DMS 273 (cell line): ENCODE data around the gene SNRNP70.
A peak's percentile ranks its signal among the peaks of the same experiment; 100 is the strongest.
"Not testable (repeated sequence)": the region's sequence is repeated elsewhere in the genome, so short reads cannot be mapped to it uniquely, and the experiment has no call there.

ENCODE experiments used
- DNase-seq: peaks from one replicate; lab custom pipeline; 2025; ENCODE audit not compliant: unreplicated experiment; lab: John Stamatoyannopoulos, UW

The SNRNP70 gene, protein sequence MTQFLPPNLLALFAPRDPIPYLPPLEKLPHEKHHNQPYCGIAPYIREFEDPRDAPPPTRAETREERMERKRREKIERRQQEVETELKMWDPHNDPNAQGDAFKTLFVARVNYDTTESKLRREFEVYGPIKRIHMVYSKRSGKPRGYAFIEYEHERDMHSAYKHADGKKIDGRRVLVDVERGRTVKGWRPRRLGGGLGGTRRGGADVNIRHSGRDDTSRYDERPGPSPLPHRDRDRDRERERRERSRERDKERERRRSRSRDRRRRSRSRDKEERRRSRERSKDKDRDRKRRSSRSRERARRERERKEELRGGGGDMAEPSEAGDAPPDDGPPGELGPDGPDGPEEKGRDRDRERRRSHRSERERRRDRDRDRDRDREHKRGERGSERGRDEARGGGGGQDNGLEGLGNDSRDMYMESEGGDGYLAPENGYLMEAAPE

DNA sequence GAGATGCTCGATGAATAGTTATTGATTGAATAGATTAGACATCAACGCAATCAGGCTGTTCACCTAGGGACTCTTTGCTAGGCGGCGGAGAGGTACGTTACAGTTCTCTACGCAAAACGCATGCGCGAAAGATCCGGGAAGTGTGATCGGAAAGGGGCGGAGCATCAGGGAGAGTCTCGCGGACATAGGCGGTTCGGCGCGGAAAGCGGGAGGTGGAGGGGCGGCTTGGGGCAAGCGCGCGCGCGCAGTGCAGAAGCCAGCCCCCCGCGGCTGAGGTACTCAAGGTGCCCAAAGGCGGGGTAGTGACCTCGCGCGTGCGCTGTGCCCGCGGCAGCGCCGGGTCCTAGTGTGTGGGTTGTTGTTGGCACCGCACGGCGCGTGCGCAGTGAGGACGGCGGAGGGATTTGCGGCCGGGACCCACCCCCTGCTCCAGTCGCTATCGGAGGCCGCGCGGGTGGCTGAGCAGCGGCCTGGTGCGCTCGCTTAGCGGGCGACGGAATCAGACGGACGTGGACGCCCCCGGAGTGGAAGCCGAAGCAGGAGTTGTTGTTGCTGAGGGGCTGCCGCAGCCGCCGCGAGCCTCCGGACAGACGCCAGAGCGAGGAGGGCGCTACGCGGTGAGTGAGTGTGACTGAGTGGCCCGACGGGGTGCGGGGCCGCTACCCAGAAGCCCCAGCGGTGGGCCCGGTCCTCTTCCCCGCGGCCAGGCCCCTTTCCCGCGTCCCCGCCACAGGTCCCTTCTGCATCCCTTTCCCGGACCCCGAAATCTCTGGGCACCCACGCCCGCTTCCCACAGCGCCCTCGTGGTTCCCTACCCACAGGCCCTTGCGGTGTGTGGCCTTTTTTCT, at the start of gene SNRNP70:
SNRNP70 (plus strand) TSS at position 432 of the 848 bp plus-strand sequence. CDS start 964 bp downstream, outside the sequence.
- peak; percentile 100 for DNase-seq

DNA sequence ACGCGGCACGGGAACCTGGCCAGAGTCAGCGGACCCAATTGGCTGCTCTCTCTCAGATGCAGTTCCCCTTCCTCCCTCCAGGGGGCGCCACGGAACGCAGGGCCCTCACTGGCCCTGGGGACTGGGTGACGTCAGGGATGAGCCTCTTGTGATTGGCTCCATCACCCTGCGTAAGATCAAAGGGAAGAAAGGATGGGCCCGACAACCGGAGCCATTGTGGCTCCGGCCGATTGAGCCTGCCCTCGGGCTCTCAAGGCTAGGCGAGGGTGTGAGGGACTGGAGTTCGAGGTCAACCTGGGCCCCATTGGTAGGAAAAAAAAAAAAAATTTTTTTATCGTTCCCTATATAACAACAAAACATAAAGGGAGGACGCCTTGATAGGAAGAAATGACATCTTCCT, 48.4 kb upstream of the SNRNP70 start, which contains the start of gene CGB1:
CGB1 (minus strand) TSS at position 81 of the 400 bp plus-strand sequence. CDS start 184 bp downstream, outside the sequence.
- DNase-seq, result peak; percentile 79

DNA sequence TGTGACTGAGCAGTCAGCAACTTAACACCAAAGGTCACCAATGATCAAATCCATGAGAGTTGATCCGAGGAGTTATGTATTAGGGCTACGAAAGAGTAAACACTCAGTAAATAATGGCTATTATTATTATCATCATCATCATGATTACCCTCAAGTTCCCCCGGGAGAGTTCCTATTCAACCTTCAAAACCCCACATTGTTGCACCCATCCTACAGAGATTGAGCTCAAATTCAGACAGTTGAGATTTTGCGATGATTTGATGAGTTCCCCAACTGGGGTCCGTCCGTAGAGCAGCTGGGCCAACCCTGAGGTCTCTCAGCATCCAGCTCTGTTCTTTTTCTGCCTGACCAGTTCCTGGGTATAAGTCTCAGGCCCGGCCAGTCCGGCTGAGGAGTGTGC, 47.1 kb upstream of the SNRNP70 start:
- DNase-seq, result not testable (repeated sequence)

DNA sequence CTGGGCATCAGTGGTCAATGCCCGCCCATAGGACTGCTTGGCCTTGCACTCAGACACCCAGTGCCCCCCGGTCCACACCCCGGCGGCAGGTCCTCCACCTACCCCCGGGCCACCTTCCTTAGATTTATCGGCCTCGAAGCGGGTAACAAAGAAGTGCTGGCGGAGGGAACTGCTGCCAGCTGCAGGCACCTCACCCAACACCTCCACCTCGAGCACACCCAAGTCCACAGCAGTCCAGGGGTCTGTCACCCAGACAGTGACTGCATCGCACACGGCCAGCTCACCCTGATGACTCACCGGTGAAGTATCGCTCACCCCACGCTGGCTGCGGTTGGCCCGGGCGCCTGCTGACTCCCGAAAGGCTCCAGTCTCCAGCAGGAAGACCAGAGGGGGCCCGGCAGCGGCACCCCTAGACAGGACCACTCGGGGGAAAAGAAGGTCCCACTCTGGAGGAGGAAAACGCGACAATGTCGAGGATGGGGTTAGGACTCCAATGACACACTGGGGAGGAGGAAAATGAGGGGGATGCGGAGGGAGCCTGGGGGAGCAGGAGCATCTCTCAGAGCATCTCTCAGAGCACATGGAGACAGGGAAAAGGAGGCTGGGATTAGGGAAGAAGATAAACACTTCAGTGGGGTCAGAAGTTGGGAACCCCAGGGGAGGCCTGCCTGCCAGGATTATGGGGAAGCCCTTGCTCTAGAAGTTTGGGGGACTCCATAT, 46.5 kb upstream of the SNRNP70 start:
- DNase-seq, result not testable (repeated sequence)

DNA sequence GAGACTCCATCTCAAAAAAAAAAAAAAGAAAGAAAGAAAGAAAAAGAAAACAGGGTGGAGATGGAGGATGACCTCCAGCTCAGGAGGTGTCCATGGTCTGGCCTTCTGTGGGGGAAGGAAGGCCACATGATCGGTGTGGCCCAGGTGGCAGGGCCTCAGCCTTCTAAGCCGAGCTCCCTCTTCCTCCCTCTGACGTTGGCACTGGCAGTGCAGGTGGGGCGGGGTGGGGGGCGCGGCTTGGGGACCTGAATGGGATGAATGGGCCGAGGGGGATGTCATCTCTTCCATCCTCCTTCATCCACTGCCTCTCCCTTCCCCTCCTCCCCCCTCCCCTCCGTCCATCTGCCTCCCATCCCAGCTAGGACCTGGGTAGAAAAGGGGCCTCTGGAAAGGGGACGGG, 45.5 kb upstream of the SNRNP70 start:
- not testable (repeated sequence) for DNase-seq

DNA sequence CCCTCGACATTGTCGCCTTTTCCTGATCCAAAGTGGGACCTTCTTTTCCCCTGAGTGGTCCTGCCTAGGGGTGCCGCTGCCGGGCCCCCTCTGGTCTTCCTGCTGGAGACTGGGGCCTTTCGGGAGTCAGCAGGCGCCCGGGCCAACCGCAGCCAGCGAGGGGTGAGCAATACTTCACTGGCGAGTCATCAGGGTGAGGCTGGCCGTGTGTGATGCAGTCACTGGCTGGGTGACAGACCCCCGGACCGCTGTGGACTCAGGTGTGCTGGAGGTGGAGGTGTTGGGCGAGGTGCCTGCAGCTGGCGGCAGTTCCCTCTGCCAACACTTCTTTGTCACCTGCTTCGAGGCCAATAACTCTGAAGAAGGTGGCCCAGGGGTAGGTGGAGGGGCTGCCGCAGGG, 43.1 kb upstream of the SNRNP70 start:
- DNase-seq, result no peak

DNA sequence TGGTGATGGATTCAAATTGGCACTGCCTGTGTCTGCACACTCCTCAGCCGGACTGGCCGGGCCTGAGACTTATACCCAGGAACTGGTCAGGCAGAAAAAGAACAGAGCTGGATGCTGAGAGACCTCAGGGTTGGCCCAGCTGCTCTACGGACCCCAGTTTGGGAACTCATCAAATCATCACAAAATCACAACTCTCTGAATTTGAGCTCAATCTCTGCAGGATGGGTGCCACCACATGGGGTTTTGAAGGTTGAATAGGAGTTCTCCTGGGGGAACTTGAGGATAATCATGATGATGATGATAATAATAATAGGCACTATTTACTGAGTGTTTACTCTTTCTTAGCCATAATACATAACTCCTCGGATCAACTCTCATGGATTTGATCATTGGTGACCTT, 42.6 kb upstream of the SNRNP70 start:
- DNase-seq, result not testable (repeated sequence)

DNA sequence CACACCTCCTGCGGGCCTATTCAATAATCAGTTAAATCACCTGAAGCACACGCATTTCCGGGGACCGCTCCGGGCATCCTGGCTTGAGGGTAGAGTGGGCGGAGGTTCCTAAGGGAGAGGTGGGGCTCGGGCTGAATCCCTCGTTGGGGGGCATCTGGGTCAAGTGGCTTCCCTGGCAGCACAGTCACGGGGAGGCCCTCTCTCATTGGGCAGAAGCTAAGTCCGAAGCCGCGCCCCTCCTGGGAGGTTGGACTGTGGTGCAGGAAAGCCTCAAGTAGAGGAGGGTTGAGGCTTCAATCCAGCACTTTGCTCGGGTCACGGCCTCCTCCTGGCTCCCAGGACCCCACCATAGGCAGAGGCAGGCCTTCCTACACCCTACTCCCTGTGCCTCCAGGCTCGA, 41.7 kb upstream of the SNRNP70 start, which contains the start of gene CGB5:
CGB5 (plus strand) TSS at position 301 of the 400 bp plus-strand sequence. CDS start 362 bp downstream, outside the sequence.
- DNase-seq, result not testable (repeated sequence)

DNA sequence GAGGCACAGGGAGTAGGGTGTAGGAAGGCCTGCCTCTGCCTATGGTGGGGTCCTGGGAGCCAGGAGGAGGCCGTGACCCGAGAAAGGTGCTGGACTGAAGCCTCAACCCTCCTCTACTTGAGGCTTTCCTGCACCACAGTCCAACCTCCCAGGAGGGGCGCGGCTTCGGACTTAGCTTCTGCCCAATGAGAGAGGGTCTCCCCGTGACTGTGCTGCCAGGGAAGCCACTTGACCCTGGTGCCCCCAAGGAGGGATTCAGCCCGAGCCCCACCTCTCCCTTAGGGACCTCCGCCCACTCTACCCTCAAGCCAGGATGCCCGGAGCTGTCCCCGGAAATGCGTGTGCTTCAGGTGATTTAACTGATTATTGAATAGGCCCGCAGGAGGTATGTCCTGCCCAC, 36.2 kb upstream of the SNRNP70 start, which contains the start of gene CGB8:
CGB8 (minus strand) TSS at position 101 of the 400 bp plus-strand sequence. CDS start 372 bp downstream, outside the sequence.
- DNase-seq, result not testable (repeated sequence)

DNA sequence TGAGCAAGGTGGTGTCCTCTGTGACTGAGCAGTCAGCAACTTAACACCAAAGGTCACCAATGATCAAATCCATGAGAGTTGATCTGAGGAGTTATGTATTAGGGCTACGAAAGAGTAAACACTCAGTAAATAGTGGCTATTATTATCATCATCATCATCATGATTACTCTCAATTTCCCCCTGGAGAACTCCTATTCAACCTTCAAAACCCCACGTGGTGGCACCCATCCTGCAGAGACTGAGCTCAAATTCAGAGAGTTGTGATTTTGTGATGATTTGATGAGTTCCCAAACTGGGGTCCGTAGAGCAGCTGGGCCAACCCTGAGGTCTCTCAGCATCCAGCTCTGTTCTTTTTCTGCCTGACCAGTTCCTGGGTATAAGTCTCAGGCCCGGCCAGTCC, 35.4 kb upstream of the SNRNP70 start:
- DNase-seq, result not testable (repeated sequence)

DNA sequence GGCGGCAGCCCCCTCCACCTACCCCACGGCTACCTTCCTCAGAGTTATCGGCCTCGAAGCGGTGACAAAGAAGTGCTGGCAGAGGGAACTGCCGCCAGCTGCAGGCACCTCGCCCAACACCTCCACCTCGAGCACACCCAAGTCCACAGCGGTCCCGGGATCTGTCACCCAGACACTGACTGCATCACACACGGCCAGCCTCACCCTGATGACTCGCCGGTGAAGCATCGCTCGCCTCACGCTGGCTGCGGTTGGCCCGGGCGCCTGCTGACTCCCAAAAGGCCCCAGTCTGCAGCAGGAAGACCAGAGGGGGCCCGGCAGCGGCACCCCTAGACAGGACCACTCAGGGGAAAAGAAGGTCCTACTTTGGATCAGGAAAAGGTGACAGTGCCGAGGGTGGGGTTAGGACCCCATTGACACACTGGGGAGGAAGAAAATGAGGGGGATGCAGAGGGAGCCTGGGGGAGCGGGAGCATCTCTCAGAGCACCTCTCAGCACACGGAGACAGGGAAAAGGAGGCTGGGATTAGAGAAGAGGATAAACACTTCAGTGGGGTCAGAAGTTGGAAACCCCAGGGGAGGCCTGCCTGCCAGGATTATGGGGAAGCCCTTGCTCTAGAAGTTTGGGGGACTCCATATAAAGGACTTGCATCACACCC, 34.7 kb upstream of the SNRNP70 start:
- not testable (repeated sequence) for DNase-seq

DNA sequence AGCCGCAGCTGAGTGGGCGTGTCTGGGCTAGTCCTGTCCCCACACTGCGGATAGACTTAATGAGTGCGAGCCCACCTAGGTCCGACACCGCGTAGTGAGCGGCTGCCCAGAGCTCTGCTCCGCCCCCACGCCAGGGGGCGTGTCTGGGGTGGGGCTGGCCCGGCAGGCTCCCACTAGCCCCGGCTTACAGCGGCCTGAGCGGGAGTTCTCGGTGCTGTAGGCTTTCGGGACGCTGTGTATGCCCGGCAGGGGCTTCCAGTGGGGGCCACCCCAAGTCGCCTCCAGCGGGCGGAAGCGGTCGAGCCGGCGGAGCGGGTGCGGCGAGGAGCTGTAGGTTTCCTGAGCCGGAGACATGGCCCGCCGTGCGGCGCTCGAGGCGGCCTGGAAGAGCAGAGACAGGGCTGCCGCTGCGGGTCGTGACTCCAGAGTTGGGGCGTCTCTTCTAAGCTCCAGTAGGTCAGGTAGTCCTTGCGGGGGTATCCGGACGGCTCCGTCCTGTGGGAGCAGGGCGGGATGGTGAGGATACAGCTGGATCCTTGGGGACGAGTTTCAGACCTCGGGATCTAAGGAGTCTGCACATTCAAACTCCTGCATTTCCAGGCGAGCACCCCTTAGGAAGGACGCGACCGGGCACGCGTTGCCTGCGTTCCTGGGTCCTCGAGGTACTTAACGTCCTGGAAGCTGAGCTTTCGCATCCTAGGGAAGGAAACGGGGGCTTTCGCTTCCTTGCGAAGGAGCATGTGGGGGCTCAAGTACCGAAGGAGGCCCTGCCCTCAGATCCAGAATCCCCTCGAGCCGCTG, 28.9 kb upstream of the SNRNP70 start:
- peak; percentile 79 for DNase-seq

DNA sequence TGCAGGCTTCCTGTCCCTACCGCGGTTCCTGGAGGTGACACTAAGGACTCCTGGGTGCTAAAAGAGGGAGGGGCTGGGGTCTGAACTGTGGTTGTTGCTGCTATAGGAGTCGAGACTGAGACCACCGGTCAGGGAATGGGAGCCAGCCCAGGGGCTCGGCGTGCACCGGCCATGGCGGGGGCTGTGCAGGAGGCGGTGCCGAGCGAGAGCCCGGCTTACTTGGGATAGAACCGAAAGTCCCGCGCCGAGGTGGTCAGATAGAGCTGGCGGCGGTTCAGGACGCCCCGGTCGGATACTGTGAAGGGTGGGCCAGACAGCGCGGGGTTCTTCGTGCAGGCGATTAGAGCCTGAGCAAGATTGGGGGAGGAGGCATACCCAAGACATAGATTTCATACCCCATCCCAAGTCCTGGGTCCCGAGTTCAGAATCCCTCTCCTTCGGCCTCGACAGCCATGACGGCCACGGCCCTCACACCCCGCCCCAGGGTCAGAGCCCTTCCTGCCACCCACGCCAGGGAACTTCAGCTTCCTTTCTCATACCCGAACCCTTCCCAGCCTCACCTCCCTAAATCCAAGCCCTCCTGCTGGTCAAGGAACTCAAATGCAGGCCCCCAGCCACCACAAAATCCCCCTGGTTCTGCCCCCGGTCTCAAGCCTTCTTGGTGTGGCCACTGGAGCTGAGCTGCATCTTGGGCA, 28.2 kb upstream of the SNRNP70 start:
- not testable (repeated sequence) for DNase-seq

DNA sequence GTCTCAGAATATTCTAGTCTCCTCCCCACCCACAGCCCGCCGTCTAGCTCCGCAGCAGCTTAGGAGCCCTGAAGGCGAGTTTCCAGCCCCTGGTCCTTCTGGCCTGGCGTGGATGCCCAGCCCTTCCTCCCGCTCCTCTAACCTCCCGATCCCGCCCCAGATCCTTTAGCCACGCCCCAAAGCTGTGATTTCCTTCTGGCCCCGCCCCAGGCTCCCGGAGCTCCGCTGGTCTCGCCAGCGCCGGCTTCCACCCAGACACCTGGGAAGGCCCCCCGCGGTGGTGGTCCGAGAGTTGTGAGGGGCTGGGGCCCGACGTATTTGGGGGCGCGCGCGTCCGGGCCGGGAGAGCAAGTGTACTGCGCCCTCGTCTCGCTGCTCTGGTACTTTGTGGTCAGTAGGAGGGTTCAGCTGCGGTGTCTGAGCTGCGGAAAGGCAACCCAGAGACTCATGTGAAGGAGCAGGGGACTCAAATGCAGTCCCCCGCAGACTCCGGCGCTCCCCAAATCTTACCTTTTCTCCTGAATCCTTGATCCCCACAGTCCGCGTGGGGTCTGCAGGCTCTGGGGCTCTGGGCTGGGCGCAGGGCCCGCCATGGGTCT, 27.5 kb upstream of the SNRNP70 start, which contains the start of gene CGB7:
CGB7 (minus strand) TSS at position 114 of the 599 bp plus-strand sequence. CDS start 2,374 bp downstream, outside the sequence.
- peak; percentile 73 for DNase-seq

DNA sequence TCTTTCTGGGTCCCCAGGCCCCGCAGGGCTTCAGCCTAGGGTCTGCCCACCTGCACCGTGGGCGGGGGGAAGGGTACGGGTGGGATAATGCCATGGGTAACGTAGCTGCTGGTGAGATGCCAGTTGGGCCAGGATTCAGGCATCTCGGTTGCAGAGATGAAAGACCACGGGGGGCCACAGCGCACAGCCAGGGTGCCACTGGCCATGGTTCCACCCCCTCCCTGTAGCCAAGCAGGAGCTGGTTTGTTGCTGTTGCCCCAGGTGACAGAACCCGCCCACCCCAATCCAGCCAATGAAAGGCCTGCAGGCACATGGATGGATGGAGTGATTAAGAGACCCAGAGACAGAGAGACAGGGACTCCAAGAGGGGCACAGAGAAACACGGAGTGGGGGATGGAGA, 26.7 kb upstream of the SNRNP70 start:
- peak; percentile 61 for DNase-seq

DNA sequence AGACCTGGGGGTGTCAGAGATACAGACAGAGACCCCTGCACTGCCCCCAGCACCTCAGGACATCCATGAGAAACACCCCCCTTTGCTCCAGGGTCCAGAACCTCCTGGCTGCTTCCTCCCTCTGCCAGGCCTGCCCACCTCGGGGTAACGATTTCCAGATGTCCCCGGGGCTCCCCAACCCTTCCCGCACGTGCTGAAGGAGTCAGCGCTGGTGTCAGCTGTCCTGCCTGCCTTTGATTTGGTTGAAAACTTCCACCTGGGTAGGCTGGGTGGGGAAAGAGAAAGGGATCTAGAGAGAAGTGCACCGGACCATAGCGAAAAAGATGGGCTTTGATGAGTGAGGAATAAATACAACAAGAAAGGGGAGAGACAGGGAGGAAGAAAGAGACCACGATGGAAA, 26.2 kb upstream of the SNRNP70 start:
- DNase-seq, result no peak

DNA sequence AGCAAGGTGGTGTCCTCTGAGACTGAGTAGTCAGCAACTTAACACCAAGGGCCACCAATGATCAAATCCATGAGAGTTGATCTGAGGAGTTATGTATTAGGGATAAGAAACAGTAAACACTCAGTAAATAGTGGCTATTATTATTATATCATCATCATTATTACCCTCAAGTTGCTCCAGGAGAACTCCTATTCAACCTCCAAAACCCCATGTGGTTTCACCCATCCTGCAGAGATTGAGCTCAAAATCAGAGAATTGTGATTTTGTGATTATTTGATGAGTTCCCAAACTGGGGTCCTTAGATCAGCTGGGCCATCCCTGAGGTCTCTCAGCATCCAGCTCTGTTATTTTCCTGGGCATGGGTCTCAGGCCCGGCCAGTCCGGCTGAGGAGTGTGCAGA, 24.3 kb upstream of the SNRNP70 start:
- DNase-seq, result no peak

DNA sequence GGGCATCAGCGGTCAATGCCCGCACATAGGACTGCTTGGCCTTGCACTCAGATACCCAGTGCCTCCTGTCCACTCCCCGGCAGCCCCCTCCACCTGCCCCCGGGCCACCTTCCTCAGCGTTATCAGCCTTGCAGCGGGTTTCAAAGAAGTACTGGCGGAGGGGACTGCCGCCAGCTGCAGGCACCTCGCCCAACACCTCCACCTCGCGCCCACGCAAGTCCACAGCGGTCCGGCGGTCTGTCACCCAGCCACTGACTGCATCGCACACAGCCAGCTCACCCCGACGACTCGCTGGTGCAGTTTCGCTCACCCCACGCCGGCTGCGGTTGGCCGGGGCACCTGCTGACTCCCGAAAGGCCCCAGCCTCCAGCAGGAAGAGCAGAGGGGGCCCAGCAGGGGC, 23.8 kb upstream of the SNRNP70 start:
- DNase-seq, result no peak
